Ovary (tissue), 9 donors: ENCODE data around the gene INSR. TPM values are rescaled to one million over a fixed set of nuclear protein-coding genes. Genes with fewer than 3 reads are reported as not detected.
A peak's percentile ranks its signal among the peaks of the same experiment; 100 is the strongest.

ENCODE experiments used
- DNase-seq, 5 donors: peaks; one replicate each; pipeline ENCODE4 v3.0.0-alpha.2; 2019 to 2020
- H3K27ac ChIP-seq, 2 donors: fragments of 200-600 bp; one replicate each; pipeline versions ENCODE4 v1.5.1 to v1.8.0; 2019 to 2022
- H3K27me3 ChIP-seq: fragments of 200-600 bp; one replicate; pipeline ENCODE4 v1.8.0; 2022
- H3K36me3 ChIP-seq: fragments of 200-600 bp; sonication (generic); one replicate; pipeline ENCODE4 v1.5.1; 2019
- H3K4me1 ChIP-seq: one replicate; pipeline ENCODE4 v1.8.1; 2013; ENCODE audit warnings: mild to moderate bottlenecking, moderate library complexity; ENCODE audit not compliant: insufficient read depth
- H3K4me3 ChIP-seq: fragments of 200-600 bp; sonication (generic); one replicate; pipeline ENCODE4 v1.5.1; 2017
- H3K9me3 ChIP-seq, 2 donors: fragments of 200-600 bp in 1 of 2; sonication (generic) in 1 of 2; one replicate each; pipeline versions ENCODE4 v1.5.1 to v1.8.1; 2013 to 2019; ENCODE audit warnings: mild to moderate bottlenecking in 1 of 2, moderate library complexity in 1 of 2
- EP300 ChIP-seq: sonication (generic); formaldehyde crosslinking; IDR thresholded peaks from one replicate; pipeline ENCODE4 v1.6.1; 2017; ENCODE audit warnings: antibody characterized with exemption
- POLR2A ChIP-seq: fragments of 450-650 bp; IDR thresholded peaks from one replicate; pipeline ENCODE4 v1.6.1; 2017; ENCODE audit warnings: antibody characterized with exemption, mild to moderate bottlenecking, moderate library complexity
- WGBS, 3 donors: extraction: QIAGEN DNeasy Blood & Tissue Kit in 1 of 3; methylation state at CpG; one replicate each; pipeline versions ENCODE4 v1.1.5 to v1.1.7; 2013 to 2017; 5-methylcytosine and 5-hydroxymethylcytosine counted together
- intact Hi-C, 4 donors: fragments of 100-400 bp; cut with DNase I; formaldehyde crosslinking; loops; one replicate each; pipeline versions ENCODE4 v1.11.0 to v1.15.1; 2022 to 2023
- polyA plus RNA-seq, 2 donors: library from polyadenylated mRNA; stranded (reverse); fragments of 200-250 nt in 1 of 2; fragments of 350-450 nt in 1 of 2; fragmentation: Illumina TruSeq in 1 of 2; extraction: RNeasy Lipid Tissue Mini Kit (QIAGEN cat#74804) in 1 of 2; gene quantifications; one replicate each; pipeline ENCODE4 v1.2.3, GENCODE V29; 2013 to 2014
- total RNA-seq, 7 donors: library from RNA; depleted of rRNA in 2 of 7; stranded (reverse); fragments of >200 nt in 2 of 7; fragmentation: NEBNext Ultra II Directional in 3 of 7; extraction: Animal tissue kit (Norgen Biotek cat#: 25700) in 3 of 7; gene quantifications; one replicate each; pipeline versions ENCODE4 v1.1.0 to v1.2.4, GENCODE V29; 2016 to 2023
- TF ChIP-seq, protein P1 (sequence below), 3 donors: fragments of 450-650 bp in 2 of 3; fragments of 200-600 bp in 1 of 3; IDR thresholded peaks; one replicate each; pipeline versions ENCODE4 v1.5.1 to v1.8.0; 2016 to 2022; ENCODE audit warnings: antibody characterized with exemption in 3 of 3, mild to moderate bottlenecking in 1 of 3
- donor health status: DM: no; HTN: no; CAD: no; lungs with moderate emphysema.
- donor health status: DM: no; HTN: no; CAD: no.
- donor health status: Bipolar disorder and iron deficiency.
- donor health status: DM: yes; HTN: yes; CAD: no.
- donor health status: DM: no; HTN: no; CAD: no.
- donor health status: DM: yes; HTN: yes; CAD: no.

Gene INSR
- total and polyA plus RNA-seq, 9 donors, result 30.2 to 203 (median 93.3) TPM

- peak overlapping the region in 1 of 2 donors; percentile 10 for H3K27ac ChIP-seq
- no peak overlapping the region for H3K4me3 ChIP-seq
- TF ChIP-seq POLR2A, result no peak
- TF ChIP-seq, protein P1, sequence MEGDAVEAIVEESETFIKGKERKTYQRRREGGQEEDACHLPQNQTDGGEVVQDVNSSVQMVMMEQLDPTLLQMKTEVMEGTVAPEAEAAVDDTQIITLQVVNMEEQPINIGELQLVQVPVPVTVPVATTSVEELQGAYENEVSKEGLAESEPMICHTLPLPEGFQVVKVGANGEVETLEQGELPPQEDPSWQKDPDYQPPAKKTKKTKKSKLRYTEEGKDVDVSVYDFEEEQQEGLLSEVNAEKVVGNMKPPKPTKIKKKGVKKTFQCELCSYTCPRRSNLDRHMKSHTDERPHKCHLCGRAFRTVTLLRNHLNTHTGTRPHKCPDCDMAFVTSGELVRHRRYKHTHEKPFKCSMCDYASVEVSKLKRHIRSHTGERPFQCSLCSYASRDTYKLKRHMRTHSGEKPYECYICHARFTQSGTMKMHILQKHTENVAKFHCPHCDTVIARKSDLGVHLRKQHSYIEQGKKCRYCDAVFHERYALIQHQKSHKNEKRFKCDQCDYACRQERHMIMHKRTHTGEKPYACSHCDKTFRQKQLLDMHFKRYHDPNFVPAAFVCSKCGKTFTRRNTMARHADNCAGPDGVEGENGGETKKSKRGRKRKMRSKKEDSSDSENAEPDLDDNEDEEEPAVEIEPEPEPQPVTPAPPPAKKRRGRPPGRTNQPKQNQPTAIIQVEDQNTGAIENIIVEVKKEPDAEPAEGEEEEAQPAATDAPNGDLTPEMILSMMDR (IDR thresholded peaks at IDR 0.05), result no peak
- 85 to 91% (median 86%) methylated on average over 12 of the region's 12 CpGs for WGBS, 3 donors
- intact Hi-C loops, result no loop called here
- no peaks in the 10 kb centered on the region for H3K36me3 ChIP-seq
- H3K4me1 ChIP-seq, result peaks cover 13% of the 10 kb centered on the region
- no peaks in the 10 kb centered on the region for H3K9me3 ChIP-seq
- H3K27me3 ChIP-seq, result no peaks in the 10 kb centered on the region
- DNase-seq, result no peak
These were observed 105.2 kb downstream of the INSR start for GRCh38 chr19:7188698-7189629.

- Histone ChIP-seq H3K4me1 (peaks cover 16% of the 10 kb centered on the region), H3K9me3 (no peaks in the 10 kb centered on the region), H3K36me3 (no peaks in the 10 kb centered on the region), H3K27ac (peak overlapping the region in 1 of 2 donors; percentile 46), H3K4me3 (no peak overlapping the region), H3K27me3 (no peaks in the 10 kb centered on the region)
- WGBS, 3 donors, result 79 to 82% (median 79%) methylated on average over 10 of the region's 10 CpGs
- intact Hi-C loops, result no loop called here
- no peak for DNase-seq
- no peak for TF ChIP-seq EP300
- TF ChIP-seq POLR2A, result no peak
These were observed 106.4 kb downstream of the INSR start for GRCh38 chr19:7187605-7188339.

DNA sequence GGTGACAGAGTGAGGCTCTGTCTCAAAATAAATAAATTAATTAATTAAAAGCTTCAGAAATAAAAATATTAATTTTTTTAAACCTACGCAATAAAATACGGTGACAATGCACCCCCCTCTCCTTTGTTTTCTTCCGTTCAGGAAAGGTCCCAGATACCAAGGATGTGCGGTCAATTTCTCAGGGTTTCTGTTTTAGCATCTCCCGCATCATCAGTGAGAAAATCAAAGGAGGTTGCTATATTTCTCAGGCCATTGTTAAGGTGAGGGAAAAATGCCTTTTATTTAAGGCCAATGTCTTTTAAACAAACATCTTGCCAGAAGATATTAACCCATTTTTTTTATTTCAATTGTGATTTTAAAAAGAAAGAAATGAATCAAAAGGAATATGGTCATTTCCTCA, 111.7 kb downstream of the INSR start:
- Histone ChIP-seq H3K4me3 (no peak overlapping the region), H3K9me3 (no peaks in the 10 kb centered on the region), H3K4me1 (peaks cover 32% of the 10 kb centered on the region), H3K27ac (peak overlapping the region; percentile 67 to 92), H3K36me3 (no peaks in the 10 kb centered on the region), H3K27me3 (no peaks in the 10 kb centered on the region)
- TF ChIP-seq POLR2A (no peak), EP300 (no peak)
- TF ChIP-seq, protein P1 (IDR thresholded peaks at IDR 0.05), result no peak
- intact Hi-C loops, result no loop called here
- DNase-seq, result no peak
- 9 to 27% (median 10%) methylated on average over 5 of the region's 5 CpGs for WGBS, 3 donors

- no peak for DNase-seq
- TF ChIP-seq EP300 (no peak), POLR2A (no peak)
- TF ChIP-seq, protein P1 (IDR thresholded peaks at IDR 0.05), result no peak
- Histone ChIP-seq H3K27me3 (no peaks in the 10 kb centered on the region), H3K27ac (peak overlapping the region; percentile 42 to 92), H3K9me3 (no peaks in the 10 kb centered on the region), H3K4me3 (no peak overlapping the region), H3K36me3 (no peaks in the 10 kb centered on the region), H3K4me1 (peaks cover 30% of the 10 kb centered on the region)
- intact Hi-C loops, result no loop called here
- 48 to 71% (median 67%) methylated on average over 3 of the region's 3 CpGs for WGBS, 3 donors
These were observed 114.3 kb downstream of the INSR start for GRCh38 chr19:7179917-7180306.
